Kidney epithelial cell (primary cell): ENCODE data around the gene CD302. TPM values are rescaled to one million over a fixed set of nuclear protein-coding genes. Genes with fewer than 3 reads are reported as not detected.

ENCODE experiments used
- DNase-seq: peaks from one replicate; pipeline ENCODE4 v3.0.0-alpha.2; 2010; ENCODE audit warnings: low read depth
- H3K27me3 ChIP-seq: 2 replicates; pipeline ENCODE4 v1.6.0; 2011; ENCODE audit warnings: low read length; ENCODE audit not compliant: control insufficient read depth, insufficient read depth
- H3K36me3 ChIP-seq: 2 replicates; pipeline ENCODE4 v1.5.1; 2011; ENCODE audit warnings: low read length; ENCODE audit not compliant: control insufficient read depth, insufficient read depth
- H3K4me3 ChIP-seq: 2 replicates; pipeline ENCODE4 v1.5.1; 2011; ENCODE audit warnings: low read depth, mild to moderate bottlenecking, control low read depth, low read length
- CTCF ChIP-seq: IDR thresholded peaks from 2 replicates; pipeline ENCODE4 v1.5.1; 2011; ENCODE audit warnings: mild to moderate bottlenecking, moderate library complexity, low read length, control low read depth, inconsistent platforms; ENCODE audit not compliant: insufficient read depth, poor library complexity, severe bottlenecking
- total RNA-seq: library from RNA; depleted of rRNA; stranded (reverse); fragments of >200 nt; gene quantifications from 2 replicates; pipeline ENCODE4 v1.2.3, GENCODE V29; 2015

The CD302 gene
- 0.92 and 1.4 TPM in 2 replicates for total RNA-seq

GRCh38 chr2:159797543-159798375 is at the start of gene CD302:
TSS of gene CD302 (minus strand) at chr2:159798208. CDS start at chr2:159798198, 10 bp downstream.
- TF ChIP-seq CTCF: no peak
- Histone ChIP-seq H3K36me3 (no peaks in the 10 kb centered on the region), H3K4me3 (peak within 1 kb of the TSS; percentile 82), H3K27me3 (peaks cover 4% of the 10 kb centered on the region)
- no peak for DNase-seq

- DNase-seq: no peak
- no peaks in the 10 kb centered on the region for H3K27me3 ChIP-seq
- H3K36me3 ChIP-seq: no peaks in the 10 kb centered on the region
- H3K4me3 ChIP-seq: no peak overlapping the region
- no peak for TF ChIP-seq CTCF
Measured at GRCh38 chr2:159846564-159846963, 48.6 kb upstream of the CD302 start.

DNA sequence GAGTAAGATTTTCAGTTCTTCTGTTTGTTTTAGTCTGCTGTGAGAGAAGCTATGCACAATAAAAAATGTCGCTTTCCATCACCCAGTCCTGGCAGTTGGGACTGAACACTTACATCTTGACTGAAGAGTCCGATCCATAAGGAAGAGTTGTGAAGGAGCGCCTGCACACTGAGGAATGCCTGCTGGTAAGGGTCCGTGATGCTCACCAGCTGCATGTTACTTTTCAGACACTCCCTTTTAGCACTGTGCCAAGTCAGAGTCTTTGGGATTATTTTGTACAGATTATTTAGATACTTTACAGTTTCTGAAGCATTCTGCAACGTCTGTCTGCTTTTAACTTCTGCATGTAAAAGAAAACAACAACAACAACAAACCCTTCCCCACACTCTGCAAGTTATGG is 42.6 kb upstream of the CD302 start:
- Histone ChIP-seq H3K4me3 (no peak overlapping the region), H3K27me3 (no peaks in the 10 kb centered on the region), H3K36me3 (no peaks in the 10 kb centered on the region)
- DNase-seq: no peak
- TF ChIP-seq CTCF: no peak

DNA sequence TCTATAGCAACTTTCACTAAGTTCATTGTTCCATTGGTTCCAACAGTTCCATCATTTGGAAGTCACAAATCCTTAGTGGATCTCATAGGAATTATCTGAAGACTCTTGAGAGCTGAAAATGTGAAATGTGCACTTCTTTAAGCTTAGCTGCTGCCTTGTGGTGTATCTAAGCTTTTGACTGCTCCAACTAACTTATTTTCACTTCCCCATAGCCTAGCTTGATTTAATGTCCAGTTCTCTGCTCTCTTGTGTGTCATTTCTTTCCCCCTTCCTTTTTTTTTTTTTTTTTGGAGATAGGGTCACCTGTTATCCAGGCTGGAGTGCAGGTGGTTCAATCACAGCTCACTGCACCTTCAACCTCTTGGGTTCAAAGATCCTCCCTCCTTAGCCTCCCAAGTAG is 34.9 kb upstream of the CD302 start:
- Histone ChIP-seq H3K27me3 (no peaks in the 10 kb centered on the region), H3K4me3 (no peak overlapping the region), H3K36me3 (no peaks in the 10 kb centered on the region)
- TF ChIP-seq CTCF: no peak
- DNase-seq: no peak

GRCh38 chr2:159832026-159832425 is 34.0 kb upstream of the CD302 start:
- Histone ChIP-seq H3K4me3 (no peak overlapping the region), H3K36me3 (no peaks in the 10 kb centered on the region), H3K27me3 (no peaks in the 10 kb centered on the region)
- no peak for DNase-seq
- TF ChIP-seq CTCF: no peak

- Histone ChIP-seq H3K36me3 (no peaks in the 10 kb centered on the region), H3K4me3 (no peak overlapping the region), H3K27me3 (no peaks in the 10 kb centered on the region)
- no peak for DNase-seq
- no peak for TF ChIP-seq CTCF
Measured at GRCh38 chr2:159829376-159829775, 31.4 kb upstream of the CD302 start.
